ENCODE results near the gene ARMC5.

ARMC5 gene

GRCh38 chr16:31460582-31461002, 1.3 kb downstream of the ARMC5 start:
- in situ Hi-C loops (cut with HindIII; ENCODE audit: low sequenced_read_pairs): no loop called here
- peak; percentile 68 for TF ChIP-seq CTCF (IDR thresholded peaks at IDR 0.05; ENCODE audit: low read depth, low read length, missing control alignments)
- H3K4me3 ChIP-seq (ENCODE audit: low read depth, low read length): peak overlapping the region; percentile 58
- DNase-seq (ENCODE audit: low read depth): no peak

- in situ Hi-C loops (cut with HindIII; ENCODE audit: low sequenced_read_pairs): no loop called here
- no peak for TF ChIP-seq CTCF (IDR thresholded peaks at IDR 0.05; ENCODE audit: low read depth, low read length, missing control alignments)
- H3K4me3 ChIP-seq (ENCODE audit: low read depth, low read length): no peak overlapping the region
- no peak for DNase-seq (ENCODE audit: low read depth)
These were observed 2.1 kb downstream of the ARMC5 start for GRCh38 chr16:31461201-31461920.

- no peak overlapping the region for H3K4me3 ChIP-seq (ENCODE audit: low read depth, low read length)
- in situ Hi-C loops (cut with HindIII; ENCODE audit: low sequenced_read_pairs): no loop called here
- DNase-seq (ENCODE audit: low read depth): no peak
- TF ChIP-seq CTCF (IDR thresholded peaks at IDR 0.05; ENCODE audit: low read depth, low read length, missing control alignments): no peak
These were observed 2.9 kb downstream of the ARMC5 start for GRCh38 chr16:31461921-31462804.

- DNase-seq (ENCODE audit: low read depth): no peak
- H3K4me3 ChIP-seq (ENCODE audit: low read depth, low read length): no peak overlapping the region
- TF ChIP-seq CTCF (IDR thresholded peaks at IDR 0.05; ENCODE audit: low read depth, low read length, missing control alignments): no peak
- in situ Hi-C loops (cut with HindIII; ENCODE audit: low sequenced_read_pairs): no loop called here
These were observed 5.1 kb downstream of the ARMC5 start for GRCh38 chr16:31464348-31464769.

- H3K4me3 ChIP-seq (ENCODE audit: low read depth, low read length): no peak overlapping the region
- DNase-seq (ENCODE audit: low read depth): no peak
- no peak for TF ChIP-seq CTCF (IDR thresholded peaks at IDR 0.05; ENCODE audit: low read depth, low read length, missing control alignments)
- in situ Hi-C loops (cut with HindIII; ENCODE audit: low sequenced_read_pairs): no loop called here
These were observed 5.5 kb downstream of the ARMC5 start for GRCh38 chr16:31464781-31465260.

GRCh38 chr16:31465788-31466370, 6.6 kb downstream of the ARMC5 start:
- no peak for TF ChIP-seq CTCF (IDR thresholded peaks at IDR 0.05; ENCODE audit: low read depth, low read length, missing control alignments)
- no peak overlapping the region for H3K4me3 ChIP-seq (ENCODE audit: low read depth, low read length)

More at GRCh38 chr16:31465788-31466370, 6.6 kb downstream of the ARMC5 start:
- in situ Hi-C loops (cut with HindIII; ENCODE audit: low sequenced_read_pairs): no loop called here
- DNase-seq (ENCODE audit: low read depth): no peak

Data from astrocyte of the cerebellum (primary cell).